Activated B cell treated with CpG ODN at 0.5 μM for 24 hours (primary cell): ENCODE measurements around the gene SCNN1B. TPM values are rescaled to one million over a fixed set of nuclear protein-coding genes. Genes with fewer than 3 reads are reported as not detected.

Experiments
- ATAC-seq: fragments of 200-7000 bp; cut with Tn5 transposase; one replicate; pipeline ENCODE4 v1.10.0; 2021; ENCODE audit warnings: low read depth, mild to moderate bottlenecking, moderate library complexity
- CTCF ChIA-PET: fragments of 350-600 bp; sonication (Branson Sonifier 250); formaldehyde crosslinking; loops from one replicate; lab custom pipeline; 2021; ENCODE audit warnings: antibody characterized with exemption; lab: Charles Lee
- POLR2A ChIA-PET: fragments of 350-600 bp; sonication (Branson Sonifier 250); formaldehyde crosslinking; loops from one replicate; lab custom pipeline; 2021; ENCODE audit warnings: antibody characterized with exemption; lab: Charles Lee
- DNase-seq: peaks from one replicate; pipeline ENCODE4 v3.0.0; 2022
- H3K27ac Mint-ChIP-seq: one replicate; pipeline ENCODE4 v1.8.0; 2020; ENCODE audit warnings: mixed read lengths
- H3K27me3 Mint-ChIP-seq: one replicate; pipeline ENCODE4 v1.8.0; 2021; ENCODE audit warnings: mixed read lengths
- H3K36me3 Mint-ChIP-seq: one replicate; pipeline ENCODE4 v1.8.0; 2021; ENCODE audit warnings: low read depth, mixed read lengths
- H3K4me1 Mint-ChIP-seq: one replicate; pipeline ENCODE4 v1.8.0; 2021; ENCODE audit warnings: mixed read lengths
- H3K4me3 Mint-ChIP-seq: one replicate; pipeline ENCODE4 v1.8.0; 2020; ENCODE audit warnings: mild to moderate bottlenecking, mixed read lengths
- H3K9me3 Mint-ChIP-seq: one replicate; pipeline ENCODE4 v1.8.0; 2020; ENCODE audit warnings: mixed read lengths
- CTCF ChIP-seq: fragments of 200-600 bp; IDR thresholded peaks from one replicate; pipeline ENCODE4 v1.8.0; 2022; ENCODE audit warnings: antibody characterized with exemption, mild to moderate bottlenecking
- intact Hi-C: fragments of 100-400 bp; cut with micrococcal nuclease; formaldehyde crosslinking; loops from one replicate; pipeline ENCODE4 v1.15.1; 2024
- total RNA-seq: library from RNA; stranded (reverse); gene quantifications from 2 replicates; pipeline ENCODE4 v1.2.3, GENCODE V29; 2022

Gene SCNN1B
- total RNA-seq, 1 donor from 2014 or later: not detected

DNA sequence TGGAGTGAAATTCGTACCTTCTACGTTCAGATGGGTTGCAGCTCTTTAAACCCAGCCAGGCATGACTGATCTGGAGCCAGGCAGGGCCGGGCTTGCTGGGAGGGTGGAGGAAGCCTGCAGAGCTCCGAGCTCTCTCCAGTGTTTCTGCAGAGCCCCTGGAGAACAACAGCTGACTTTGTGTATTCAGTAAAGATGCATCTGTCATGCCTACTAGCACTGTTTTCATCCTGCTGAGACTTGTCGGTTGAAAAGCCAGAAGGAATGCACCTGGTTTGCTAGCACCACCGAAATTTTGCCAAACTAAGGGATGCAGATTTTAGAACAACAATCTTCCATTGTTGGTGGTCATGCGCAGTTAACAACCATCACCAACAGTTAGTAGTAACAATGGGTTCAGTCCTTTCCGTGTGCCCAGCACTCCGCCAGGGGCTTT is 22.4 kb upstream of the SCNN1B start:
- peaks cover 3% of the 10 kb centered on the region for H3K9me3 Mint-ChIP-seq
- no peak for TF ChIP-seq CTCF
- no peaks in the 10 kb centered on the region for H3K4me1 Mint-ChIP-seq
- intact Hi-C loops: no loop called here
- H3K4me3 Mint-ChIP-seq: no peak overlapping the region
- CTCF ChIA-PET: no interaction called here
- DNase-seq (no peak), ATAC-seq (no peak)
- H3K27me3 Mint-ChIP-seq: peaks cover 44% of the 10 kb centered on the region
- no peaks in the 10 kb centered on the region for H3K36me3 Mint-ChIP-seq
- POLR2A ChIA-PET: no interaction called here
- H3K27ac Mint-ChIP-seq: no peak overlapping the region

DNA sequence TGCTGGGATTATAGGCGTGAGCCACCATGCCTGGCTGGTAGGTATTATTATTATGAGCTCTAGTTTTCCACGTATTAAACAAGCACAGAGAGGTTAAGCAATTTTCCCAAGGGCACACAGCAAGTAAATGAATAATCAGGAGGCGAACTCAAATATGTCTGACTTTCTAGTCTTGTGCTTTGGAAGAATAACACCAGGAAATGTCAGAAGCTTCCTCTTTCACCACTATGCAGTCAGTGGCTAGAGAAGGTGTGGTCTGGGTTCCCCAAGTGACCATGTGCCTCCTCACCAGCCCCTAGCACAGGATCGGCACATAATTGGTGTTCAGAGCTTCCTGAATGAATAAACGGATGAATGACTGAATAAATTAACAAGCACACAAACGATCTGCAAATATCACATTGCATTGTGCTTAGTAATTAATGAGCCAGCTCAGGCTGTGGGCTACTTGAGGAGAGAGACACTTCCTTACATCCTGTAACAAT is 21.6 kb upstream of the SCNN1B start:
- H3K4me3 Mint-ChIP-seq: no peak overlapping the region

DNA sequence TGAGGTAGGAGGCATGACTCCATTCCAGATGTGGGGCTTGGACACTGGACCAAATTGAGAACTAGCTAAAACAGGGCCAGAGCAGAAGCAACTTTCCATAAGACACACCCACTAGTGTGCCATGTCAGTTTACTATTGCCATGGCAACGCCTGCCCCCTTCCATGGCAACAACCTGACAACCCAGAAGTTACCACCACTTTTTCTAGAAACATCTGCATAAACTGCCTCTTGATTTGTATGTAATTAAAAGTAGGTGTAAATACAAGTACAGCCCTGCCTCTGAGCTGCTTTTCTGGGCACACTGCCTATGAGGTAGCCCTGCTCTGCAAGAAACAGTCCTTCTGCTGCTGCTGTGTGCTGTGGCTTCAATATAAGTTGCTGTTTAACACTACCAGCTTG is 19.5 kb upstream of the SCNN1B start:
- no peak for DNase-seq
- CTCF ChIA-PET: no interaction called here
- Mint-ChIP-seq H3K9me3 (no peaks in the 10 kb centered on the region), H3K27ac (no peak overlapping the region), H3K4me3 (no peak overlapping the region), H3K27me3 (peaks cover 33% of the 10 kb centered on the region), H3K4me1 (no peaks in the 10 kb centered on the region), H3K36me3 (no peaks in the 10 kb centered on the region)
- intact Hi-C loops: no loop called here
- no peak for TF ChIP-seq CTCF
- no peak for ATAC-seq
- POLR2A ChIA-PET: no interaction called here

More for the DNA sequence above, 21.6 kb upstream of the SCNN1B start:
- Mint-ChIP-seq H3K4me1 (no peaks in the 10 kb centered on the region), H3K9me3 (no peaks in the 10 kb centered on the region), H3K27me3 (peaks cover 36% of the 10 kb centered on the region), H3K27ac (no peak overlapping the region), H3K36me3 (no peaks in the 10 kb centered on the region)
- no peak for DNase-seq
- intact Hi-C loops: no loop called here
- no peak for ATAC-seq
- ChIA-PET CTCF (no interaction called here), POLR2A (no interaction called here)
- TF ChIP-seq CTCF: no peak

GRCh38 chr16:23283571-23283970 is 18.5 kb upstream of the SCNN1B start:
- no peak for ATAC-seq

DNA sequence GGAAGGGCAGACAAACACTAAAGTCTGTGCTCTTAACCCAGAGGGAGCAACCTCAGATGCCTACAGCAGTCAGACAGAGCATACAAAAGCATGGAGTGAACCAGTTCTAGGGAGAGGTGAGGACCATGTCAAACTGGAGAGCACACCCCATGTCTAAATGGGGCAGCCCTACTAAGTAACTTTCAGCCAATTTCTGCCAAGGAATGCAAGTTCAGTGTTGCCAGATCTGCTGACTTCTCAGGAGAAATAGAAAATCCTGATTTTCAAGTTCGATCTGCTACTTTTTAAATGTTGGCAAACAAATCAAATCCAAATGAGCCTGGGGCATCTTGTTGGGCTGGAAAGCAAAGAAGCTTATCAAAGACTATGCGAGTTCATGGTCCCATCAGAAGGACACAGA is 17.5 kb upstream of the SCNN1B start:
- Mint-ChIP-seq H3K36me3 (no peaks in the 10 kb centered on the region), H3K4me3 (no peak overlapping the region), H3K27ac (no peak overlapping the region), H3K4me1 (no peaks in the 10 kb centered on the region), H3K9me3 (no peaks in the 10 kb centered on the region), H3K27me3 (peaks cover 24% of the 10 kb centered on the region)
- ATAC-seq (no peak), DNase-seq (no peak)
- no peak for TF ChIP-seq CTCF
- CTCF ChIA-PET: no interaction called here
- intact Hi-C loops: no loop called here
- POLR2A ChIA-PET: no interaction called here

More at GRCh38 chr16:23283571-23283970, 18.5 kb upstream of the SCNN1B start:
- H3K4me1 Mint-ChIP-seq: no peaks in the 10 kb centered on the region
- no peak for TF ChIP-seq CTCF
- H3K27ac Mint-ChIP-seq: no peak overlapping the region
- ChIA-PET POLR2A (no interaction called here), CTCF (no interaction called here)
- H3K9me3 Mint-ChIP-seq: no peaks in the 10 kb centered on the region
- peaks cover 27% of the 10 kb centered on the region for H3K27me3 Mint-ChIP-seq
- H3K36me3 Mint-ChIP-seq: no peaks in the 10 kb centered on the region
- no peak for DNase-seq
- intact Hi-C loops: no loop called here
- no peak overlapping the region for H3K4me3 Mint-ChIP-seq
